PC-3 (cell line): Measurements from ENCODE around the gene RPS6KA2. TPM values are rescaled to one million over a fixed set of nuclear protein-coding genes. Genes with fewer than 3 reads are reported as not detected.

ENCODE experiments used
- ATAC-seq: fragments of 200-7000 bp; cut with Tn5 transposase; 2 replicates; pipeline ENCODE4 v1.9.1; 2020; ENCODE audit warnings: mild to moderate bottlenecking, moderate library complexity
- BruUV-seq: library from RNA; stranded (reverse); fragments of 400-500 nt; replicated peaks from 2 replicates; lab custom pipeline; 2021; lab: Mats Ljungman, UMichigan
- CTCF ChIA-PET: fragments of 300-600 bp; sonication (Branson Sonifier 250); formaldehyde crosslinking; loops from one replicate; lab custom pipeline; 2022; ENCODE audit warnings: antibody characterized with exemption; lab: Charles Lee
- POLR2A ChIA-PET: fragments of 300-600 bp; sonication (Branson Sonifier 250); formaldehyde crosslinking; loops from one replicate; lab custom pipeline; 2022; ENCODE audit warnings: antibody characterized with exemption; ENCODE audit not compliant: unreplicated experiment; lab: Charles Lee
- DNase-seq: peaks from one replicate; pipeline ENCODE4 v3.0.0-alpha.2; 2015
- H2AFZ ChIP-seq: fragments of 300-600 bp; sonication (generic); 2 replicates; pipeline ENCODE4 v1.6.0; 2016; ENCODE audit warnings: antibody characterized with exemption, low read length
- H3F3A ChIP-seq: fragments of 300-600 bp; sonication (generic); one replicate; pipeline ENCODE4 v1.6.0; 2017; ENCODE audit warnings: antibody characterized with exemption, low read length, control low read depth, mild to moderate bottlenecking; ENCODE audit not compliant: unreplicated experiment
- H3K27ac ChIP-seq: fragments of 300-600 bp; sonication (generic); 2 replicates; pipeline ENCODE4 v1.5.1; 2016; ENCODE audit warnings: mild to moderate bottlenecking, low read length
- H3K27me3 ChIP-seq: fragments of 300-600 bp; sonication (generic); 2 replicates; pipeline ENCODE4 v1.6.1; 2016; ENCODE audit warnings: low read length, mixed read lengths
- H3K36me3 ChIP-seq: fragments of 300-600 bp; sonication (generic); 2 replicates; pipeline ENCODE4 v1.6.1; 2016; ENCODE audit warnings: low read depth, mixed run types, low read length, mixed read lengths
- H3K4me1 ChIP-seq: fragments of 300-600 bp; sonication (generic); 2 replicates; pipeline ENCODE4 v1.5.1; 2016; ENCODE audit warnings: low read length; ENCODE audit not compliant: insufficient read depth
- H3K4me2 ChIP-seq: fragments of 300-600 bp; sonication (generic); 2 replicates; pipeline ENCODE4 v1.6.0; 2016; ENCODE audit warnings: low read length
- H3K4me3 ChIP-seq: fragments of 300-600 bp; sonication (generic); 2 replicates; pipeline ENCODE4 v1.5.1; 2016; ENCODE audit warnings: mild to moderate bottlenecking, low read length, mixed read lengths
- H3K79me2 ChIP-seq: fragments of 300-600 bp; sonication (generic); 2 replicates; pipeline ENCODE4 v1.6.1; 2017; ENCODE audit warnings: low read length, mixed read lengths
- H3K9ac ChIP-seq: fragments of 300-600 bp; sonication (generic); 2 replicates; pipeline ENCODE4 v1.6.0; 2016; ENCODE audit warnings: mild to moderate bottlenecking, low read length
- H3K9me2 ChIP-seq: fragments of 300-600 bp; sonication (generic); replicated peaks from 2 replicates; pipeline ENCODE4 v1.6.1; 2016; ENCODE audit warnings: mixed run types, low read length, mixed read lengths
- H3K9me3 ChIP-seq: fragments of 300-600 bp; sonication (generic); 2 replicates; pipeline ENCODE4 v1.6.1; 2016; ENCODE audit warnings: low read length, mixed read lengths
- H4K20me1 ChIP-seq: fragments of 300-600 bp; sonication (generic); 2 replicates; pipeline ENCODE4 v1.6.1; 2016; ENCODE audit warnings: low read length, mixed read lengths
- CTCF ChIP-seq: fragments of 300-600 bp; sonication (generic); conservative IDR thresholded peaks from 2 replicates; pipeline ENCODE4 v1.5.1; 2017; ENCODE audit warnings: antibody characterized with exemption, low read depth, mild to moderate bottlenecking, low read length
- EZH2 ChIP-seq: fragments of 300-600 bp; sonication (generic); IDR thresholded peaks from one replicate; pipeline ENCODE4 v1.6.1; 2017; ENCODE audit warnings: antibody characterized with exemption, mild to moderate bottlenecking, low read length; ENCODE audit not compliant: unreplicated experiment
- EZH2phosphoT487 ChIP-seq: fragments of 300-600 bp; sonication (generic); IDR thresholded peaks from 2 replicates; pipeline ENCODE4 v1.6.1; 2018; ENCODE audit warnings: mild to moderate bottlenecking, antibody characterized with exemption, low read length, borderline replicate concordance
- intact Hi-C: fragments of 100-400 bp; cut with micrococcal nuclease; formaldehyde crosslinking; loops from 2 replicates; pipeline ENCODE4 v1.9.0; 2023
- total RNA-seq: library from RNA; depleted of rRNA; stranded (reverse); fragments of >200 nt; gene quantifications from 2 replicates; pipeline ENCODE4 v1.2.3, GENCODE V29; 2014

The RPS6KA2 gene
- total RNA-seq, 1 experiment from 2014 or later, result 5.1 TPM

DNA sequence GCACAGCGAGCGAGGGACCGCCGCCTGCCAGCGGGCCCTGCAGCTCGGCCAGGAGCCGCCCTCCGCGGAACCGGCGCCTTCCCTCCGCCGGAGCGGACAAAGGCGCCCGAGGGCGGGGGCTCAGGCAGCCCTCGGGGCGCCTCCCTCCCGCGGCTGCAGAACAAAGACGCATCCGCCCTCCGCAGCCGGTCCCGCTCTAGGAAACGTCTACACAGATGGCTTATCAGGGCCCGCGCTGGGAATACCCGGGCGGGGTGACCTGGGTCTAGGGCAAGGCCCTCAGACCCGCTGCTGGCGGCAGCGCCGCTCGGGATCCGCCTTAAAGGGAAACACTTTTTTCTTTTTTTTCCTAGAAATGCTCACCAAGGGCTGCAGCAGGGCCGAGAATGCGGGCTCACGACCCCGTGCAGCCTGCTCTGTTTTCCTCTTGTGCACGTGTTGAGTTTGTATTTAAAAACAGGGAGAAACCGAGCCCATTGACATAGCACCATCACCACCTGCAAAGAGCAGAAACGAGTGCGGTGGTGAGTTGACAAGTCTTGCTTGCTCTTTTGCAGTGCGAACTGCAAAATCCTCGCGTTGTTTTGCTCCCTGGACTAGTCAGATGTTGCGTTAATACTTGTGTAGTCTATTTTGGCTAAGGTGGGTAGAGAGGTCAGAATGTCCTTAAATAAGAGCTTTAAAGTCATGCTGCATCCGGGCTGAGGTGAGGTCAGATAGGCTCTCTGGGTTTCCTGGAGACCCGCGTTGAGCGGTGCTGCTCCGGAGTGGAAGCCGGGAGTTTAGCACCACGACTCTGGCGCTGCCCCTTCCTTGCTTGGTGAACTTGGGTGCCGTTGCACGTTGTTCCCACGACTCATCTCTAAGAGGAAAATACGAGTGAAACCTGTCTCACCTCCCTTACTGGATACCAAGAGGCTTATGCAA lies 1.1 kb upstream of the RPS6KA2 start:
- ATAC-seq (peak; percentile 16), DNase-seq (peak; percentile 26)
- Histone ChIP-seq H3K27me3 (no peaks in the 10 kb centered on the region), H3F3A (no peaks in the 10 kb centered on the region), H3K36me3 (no peaks in the 10 kb centered on the region), H3K4me1 (peaks cover 13% of the 10 kb centered on the region), H3K79me2 (no peaks in the 10 kb centered on the region), H3K4me3 (peak overlapping the region; percentile 84), H3K27ac (peak overlapping the region; percentile 49), H3K4me2 (peak overlapping the region; percentile 100), H3K9me3 (no peaks in the 10 kb centered on the region), H3K9me2 (no peaks in the 10 kb centered on the region), H2AFZ (peak overlapping the region; percentile 83), H3K9ac (peak overlapping the region; percentile 73), H4K20me1 (no peaks in the 10 kb centered on the region)
- intact Hi-C loops, result loop anchor here (1.0 to 10.0 kb wide), 7 partner anchors 55 to 371 kb away; partner anchors contain the start of genes CEP43 and RNASET2
- TSS peak; percentile 42 for BruUV-seq
- no peak for TF ChIP-seq CTCF
- ChIA-PET POLR2A (interaction anchor here (0.6 to 0.7 kb wide), 4 partner anchors 56 to 356 kb away, joined by 3 to 28 read pairs (median 4); no protein-coding TSS in a partner anchor), CTCF (interaction anchor here (0.7 to 1.4 kb wide), 3 partner anchors 71 to 97 kb away, joined by 4 to 7 read pairs (median 4); no protein-coding TSS in a partner anchor)

- H3K27me3 ChIP-seq, result no peaks in the 10 kb centered on the region
- BruUV-seq, result no TSS peak
- H3K9me3 ChIP-seq, result no peaks in the 10 kb centered on the region
- H2AFZ ChIP-seq, result peak overlapping the region; percentile 76
- H3F3A ChIP-seq, result no peaks in the 10 kb centered on the region
- H3K27ac ChIP-seq, result no peak overlapping the region
- no peaks in the 10 kb centered on the region for H3K36me3 ChIP-seq
- ChIA-PET CTCF (interaction anchor here (1.4 to 1.5 kb wide), 2 partner anchors 70 to 111 kb away, joined by 4 read pairs; no protein-coding TSS in a partner anchor), POLR2A (interaction anchor here (0.5 to 0.6 kb wide), 4 partner anchors 95 to 312 kb away, joined by 4 to 26 read pairs (median 10); no protein-coding TSS in a partner anchor)
- no peak for TF ChIP-seq EZH2phosphoT487
- TF ChIP-seq EZH2, result no peak
- no peak for TF ChIP-seq CTCF
- H4K20me1 ChIP-seq, result no peaks in the 10 kb centered on the region
- peak overlapping the region; percentile 66 for H3K9ac ChIP-seq
- peak overlapping the region; percentile 87 for H3K4me3 ChIP-seq
- peak; percentile 32 for ATAC-seq
- H3K4me2 ChIP-seq, result peak overlapping the region; percentile 99
- intact Hi-C loops, result loop anchor here (1.0 to 10.0 kb wide), 7 partner anchors 54 to 373 kb away; partner anchors contain the start of genes CEP43 and RNASET2
- no peaks in the 10 kb centered on the region for H3K9me2 ChIP-seq
- DNase-seq, result peak; percentile 36
- peaks cover 17% of the 10 kb centered on the region for H3K4me1 ChIP-seq
- no peaks in the 10 kb centered on the region for H3K79me2 ChIP-seq
Measured at GRCh38 chr6:166626177-166627032, 646 bp downstream of the RPS6KA2 start.
